ENCODE measurements around the gene CABLES2. TPM values are rescaled to one million over a fixed set of nuclear protein-coding genes. Genes with fewer than 3 reads are reported as not detected.

CABLES2 gene
- total RNA-seq, 1 donor from 2014 or later, result 8.1 TPM

GRCh38 chr20:62425281-62426058 is 18.4 kb upstream of the CABLES2 start:
- peaks cover 10% of the 10 kb centered on the region for H3F3A ChIP-seq (ENCODE audit: low read depth)
- H3K4me1 Mint-ChIP-seq, result peaks cover 11% of the 10 kb centered on the region
- peaks cover 14% of the 10 kb centered on the region for H3K4me1 ChIP-seq
- H3K27ac Mint-ChIP-seq, result no peak overlapping the region
- H2AFZ ChIP-seq (replicated peaks), result no peak overlapping the region
- H3K79me2 ChIP-seq (ENCODE audit: low read depth), result no peaks in the 10 kb centered on the region
- H3K4me3 ChIP-seq, result no peak overlapping the region
- H3K9me3 Mint-ChIP-seq, result no peaks in the 10 kb centered on the region
- H3K4me2 ChIP-seq, result no peak overlapping the region
- no peak overlapping the region for H3K27ac ChIP-seq
- no peaks in the 10 kb centered on the region for H4K20me1 ChIP-seq (ENCODE audit: low read depth)
- peaks cover 14% of the 10 kb centered on the region for H3K27me3 Mint-ChIP-seq (ENCODE audit: insufficient read depth, low read depth)
- no peak for DNase-seq (ENCODE audit: low spot score)
- H3K9me3 ChIP-seq (ENCODE audit: low read depth), result no peaks in the 10 kb centered on the region
- H3K36me3 ChIP-seq, result no peaks in the 10 kb centered on the region
- no peak overlapping the region for H3K4me3 Mint-ChIP-seq
- H3K27me3 ChIP-seq, result no peaks in the 10 kb centered on the region
- H3K9ac ChIP-seq, result no peak overlapping the region
- TF ChIP-seq, protein P1, sequence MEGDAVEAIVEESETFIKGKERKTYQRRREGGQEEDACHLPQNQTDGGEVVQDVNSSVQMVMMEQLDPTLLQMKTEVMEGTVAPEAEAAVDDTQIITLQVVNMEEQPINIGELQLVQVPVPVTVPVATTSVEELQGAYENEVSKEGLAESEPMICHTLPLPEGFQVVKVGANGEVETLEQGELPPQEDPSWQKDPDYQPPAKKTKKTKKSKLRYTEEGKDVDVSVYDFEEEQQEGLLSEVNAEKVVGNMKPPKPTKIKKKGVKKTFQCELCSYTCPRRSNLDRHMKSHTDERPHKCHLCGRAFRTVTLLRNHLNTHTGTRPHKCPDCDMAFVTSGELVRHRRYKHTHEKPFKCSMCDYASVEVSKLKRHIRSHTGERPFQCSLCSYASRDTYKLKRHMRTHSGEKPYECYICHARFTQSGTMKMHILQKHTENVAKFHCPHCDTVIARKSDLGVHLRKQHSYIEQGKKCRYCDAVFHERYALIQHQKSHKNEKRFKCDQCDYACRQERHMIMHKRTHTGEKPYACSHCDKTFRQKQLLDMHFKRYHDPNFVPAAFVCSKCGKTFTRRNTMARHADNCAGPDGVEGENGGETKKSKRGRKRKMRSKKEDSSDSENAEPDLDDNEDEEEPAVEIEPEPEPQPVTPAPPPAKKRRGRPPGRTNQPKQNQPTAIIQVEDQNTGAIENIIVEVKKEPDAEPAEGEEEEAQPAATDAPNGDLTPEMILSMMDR (IDR thresholded peaks at IDR 0.05), result no peak
- TF ChIP-seq EZH2phosphoT487 (IDR thresholded peaks at IDR 0.05), result no peak
- TF ChIP-seq EZH2 (IDR thresholded peaks at IDR 0.05), result no peak
- no peaks in the 10 kb centered on the region for H3K36me3 Mint-ChIP-seq

GRCh38 chr20:62424249-62425107 is 17.4 kb upstream of the CABLES2 start:
- no peak overlapping the region for H3K4me2 ChIP-seq
- Mint-ChIP-seq H3K27me3 (ENCODE audit: insufficient read depth, low read depth) (peaks cover 16% of the 10 kb centered on the region), H3K4me1 (peaks cover 11% of the 10 kb centered on the region), H3K9me3 (no peaks in the 10 kb centered on the region), H3K4me3 (no peak overlapping the region), H3K27ac (no peak overlapping the region), H3K36me3 (no peaks in the 10 kb centered on the region)
- H3K79me2 ChIP-seq (ENCODE audit: low read depth), result no peaks in the 10 kb centered on the region
- H3F3A ChIP-seq (ENCODE audit: low read depth), result peaks cover 10% of the 10 kb centered on the region
- H3K4me1 ChIP-seq, result peaks cover 14% of the 10 kb centered on the region
- no peak overlapping the region for H3K9ac ChIP-seq
- H2AFZ ChIP-seq (replicated peaks), result no peak overlapping the region
- no peak overlapping the region for H3K27ac ChIP-seq
- DNase-seq (ENCODE audit: low spot score), result no peak
- H3K9me3 ChIP-seq (ENCODE audit: low read depth), result no peaks in the 10 kb centered on the region
- TF ChIP-seq EZH2 (IDR thresholded peaks at IDR 0.05) (no peak), EZH2phosphoT487 (IDR thresholded peaks at IDR 0.05) (no peak)
- TF ChIP-seq, protein P1 (IDR thresholded peaks at IDR 0.05), result no peak
- H3K27me3 ChIP-seq, result no peaks in the 10 kb centered on the region
- no peaks in the 10 kb centered on the region for H4K20me1 ChIP-seq (ENCODE audit: low read depth)
- no peak overlapping the region for H3K4me3 ChIP-seq
- no peaks in the 10 kb centered on the region for H3K36me3 ChIP-seq

DNA sequence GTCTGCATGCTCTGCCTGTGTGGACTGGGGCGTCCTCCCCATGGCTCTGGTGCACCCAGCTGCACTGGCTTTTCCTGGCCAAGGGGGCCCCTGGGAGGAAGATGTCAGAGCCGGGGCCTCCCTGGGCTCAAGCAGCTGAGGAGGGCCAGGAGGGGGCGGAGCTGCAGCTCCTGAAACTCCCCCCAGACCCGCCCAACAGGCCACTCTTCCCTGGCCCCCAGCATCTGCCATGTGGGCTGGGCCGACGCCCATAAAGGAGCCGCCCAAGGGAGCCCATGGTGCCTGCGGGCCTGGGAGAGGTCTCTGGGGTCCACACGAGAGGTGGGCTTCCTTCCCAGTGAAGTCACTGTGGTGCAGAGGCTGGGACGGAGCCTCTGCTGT is 16.2 kb upstream of the CABLES2 start:
- Histone ChIP-seq H3K27me3 (no peaks in the 10 kb centered on the region), H3K9me3 (ENCODE audit: low read depth) (no peaks in the 10 kb centered on the region), H4K20me1 (ENCODE audit: low read depth) (no peaks in the 10 kb centered on the region), H3K4me3 (no peak overlapping the region), H3K79me2 (ENCODE audit: low read depth) (no peaks in the 10 kb centered on the region), H3K27ac (no peak overlapping the region), H3K9ac (no peak overlapping the region), H3F3A (ENCODE audit: low read depth) (peaks cover 10% of the 10 kb centered on the region), H2AFZ (replicated peaks) (no peak overlapping the region), H3K4me2 (no peak overlapping the region), H3K36me3 (no peaks in the 10 kb centered on the region), H3K4me1 (peaks cover 14% of the 10 kb centered on the region)
- no peak for TF ChIP-seq EZH2 (IDR thresholded peaks at IDR 0.05)
- TF ChIP-seq, protein P1 (IDR thresholded peaks at IDR 0.05), result no peak
- no peak for TF ChIP-seq EZH2phosphoT487 (IDR thresholded peaks at IDR 0.05)
- H3K9me3 Mint-ChIP-seq, result no peaks in the 10 kb centered on the region
- peaks cover 13% of the 10 kb centered on the region for H3K27me3 Mint-ChIP-seq (ENCODE audit: insufficient read depth, low read depth)
- no peaks in the 10 kb centered on the region for H3K36me3 Mint-ChIP-seq
- H3K4me1 Mint-ChIP-seq, result peaks cover 6% of the 10 kb centered on the region
- no peak overlapping the region for H3K27ac Mint-ChIP-seq
- no peak for DNase-seq (ENCODE audit: low spot score)
- no peak overlapping the region for H3K4me3 Mint-ChIP-seq
